PC-3 (cell line): ENCODE results near the gene COMMD7.

Experiments used
- CTCF ChIP-seq: fragments of 300-600 bp; sonication (generic); conservative IDR thresholded peaks from 2 replicates; pipeline ENCODE4 v1.5.1; 2017; ENCODE audit warnings: antibody characterized with exemption, low read depth, mild to moderate bottlenecking, low read length
- EZH2 ChIP-seq: fragments of 300-600 bp; sonication (generic); IDR thresholded peaks from one replicate; pipeline ENCODE4 v1.6.1; 2017; ENCODE audit warnings: antibody characterized with exemption, mild to moderate bottlenecking, low read length; ENCODE audit not compliant: unreplicated experiment
- EZH2phosphoT487 ChIP-seq: fragments of 300-600 bp; sonication (generic); IDR thresholded peaks from 2 replicates; pipeline ENCODE4 v1.6.1; 2018; ENCODE audit warnings: mild to moderate bottlenecking, antibody characterized with exemption, low read length, borderline replicate concordance

GRCh38 chr20:32767418-32768198, 24.3 kb upstream of the COMMD7 start:
- TF ChIP-seq EZH2phosphoT487 (no peak), EZH2 (no peak), CTCF (no peak)
